Astrocyte (in vitro differentiated cells and primary cell): ENCODE data around the gene ZC3H12A. TPM values are rescaled to one million over a fixed set of nuclear protein-coding genes. Genes with fewer than 3 reads are reported as not detected.
"Not testable (repeated sequence)": the region's sequence is repeated elsewhere in the genome, so short reads cannot be mapped to it uniquely, and the experiment has no call there.

Experiments
- DNase-seq: peaks from one replicate; pipeline ENCODE4 v3.0.0-alpha.2; 2010; ENCODE audit warnings: low read depth
- FAIRE-seq: peaks from 2 replicates; lab custom pipeline; 2011; peaks lifted over from hg19 to GRCh38; lab: Jason Lieb, UNC
- H2AFZ ChIP-seq: 2 replicates; pipeline ENCODE4 v1.6.0; 2012; ENCODE audit warnings: low read depth, low read length, inconsistent platforms
- H3K27ac ChIP-seq: 2 replicates; pipeline ENCODE4 v1.5.1; 2011; ENCODE audit warnings: low read depth, low read length, inconsistent platforms
- H3K27me3 ChIP-seq: 2 replicates; pipeline ENCODE4 v1.6.0; 2011; ENCODE audit warnings: low read length, inconsistent platforms; ENCODE audit not compliant: insufficient read depth
- H3K36me3 ChIP-seq: 2 replicates; pipeline ENCODE4 v1.5.1; 2011; ENCODE audit warnings: low read length, inconsistent platforms; ENCODE audit not compliant: insufficient read depth
- H3K4me1 ChIP-seq: 2 replicates; pipeline ENCODE4 v1.5.1; 2011; ENCODE audit warnings: low read length, inconsistent platforms; ENCODE audit not compliant: insufficient read depth
- H3K4me2 ChIP-seq: 2 replicates; pipeline ENCODE4 v1.6.0; 2012; ENCODE audit warnings: low read length, inconsistent platforms
- H3K4me3 ChIP-seq: 2 replicates; pipeline ENCODE4 v1.5.1; 2011; ENCODE audit warnings: low read depth, mild to moderate bottlenecking, low read length, inconsistent platforms; ENCODE audit not compliant: insufficient read depth
- H3K79me2 ChIP-seq: 2 replicates; pipeline ENCODE4 v1.6.0; 2012; ENCODE audit warnings: mild to moderate bottlenecking, low read length, inconsistent platforms; ENCODE audit not compliant: insufficient read depth
- H3K9ac ChIP-seq: 2 replicates; pipeline ENCODE4 v1.6.0; 2012; ENCODE audit warnings: mild to moderate bottlenecking, low read length, inconsistent platforms
- H3K9me3 ChIP-seq: 2 replicates; pipeline ENCODE4 v1.5.1; 2012; ENCODE audit warnings: low read depth, mild to moderate bottlenecking, low read length, inconsistent platforms; ENCODE audit not compliant: insufficient read depth
- H4K20me1 ChIP-seq: 2 replicates; pipeline ENCODE4 v1.6.0; 2012; ENCODE audit warnings: low read length, inconsistent platforms; ENCODE audit not compliant: insufficient read depth
- H3K27ac Mint-ChIP-seq: one replicate; pipeline ENCODE4 v1.8.0; 2021; ENCODE audit warnings: mild to moderate bottlenecking, mixed read lengths; ENCODE audit not compliant: unreplicated experiment
- H3K27me3 Mint-ChIP-seq: one replicate; pipeline ENCODE4 v1.8.0; 2021; ENCODE audit warnings: low read depth, mixed read lengths; ENCODE audit not compliant: unreplicated experiment
- H3K36me3 Mint-ChIP-seq: one replicate; pipeline ENCODE4 v1.8.0; 2021; ENCODE audit warnings: low read depth, mixed read lengths; ENCODE audit not compliant: unreplicated experiment
- H3K4me1 Mint-ChIP-seq: one replicate; pipeline ENCODE4 v1.8.0; 2021; ENCODE audit warnings: low read depth, mixed read lengths; ENCODE audit not compliant: unreplicated experiment
- H3K4me3 Mint-ChIP-seq: one replicate; pipeline ENCODE4 v1.8.0; 2021; ENCODE audit warnings: mild to moderate bottlenecking, moderate library complexity, mixed read lengths; ENCODE audit not compliant: unreplicated experiment
- H3K9me3 Mint-ChIP-seq: one replicate; pipeline ENCODE4 v1.8.0; 2021; ENCODE audit warnings: mild to moderate bottlenecking, mixed read lengths; ENCODE audit not compliant: unreplicated experiment
- CTCF ChIP-seq: IDR thresholded peaks from 2 replicates; pipeline ENCODE4 v1.5.1; 2011; ENCODE audit warnings: low read depth, mild to moderate bottlenecking, inconsistent platforms, low read length, moderate library complexity; ENCODE audit not compliant: insufficient read depth
- EZH2 ChIP-seq: IDR thresholded peaks from 2 replicates; pipeline ENCODE4 v1.6.1; 2012; ENCODE audit warnings: mild to moderate bottlenecking, low read length, inconsistent platforms; ENCODE audit not compliant: insufficient read depth
- microRNA-seq: library from miRNA; unstranded; fragments of <30 nt; microRNA quantifications from one replicate; pipeline ENCODE4 v1.2.0, GENCODE V29; 2020
- total RNA-seq: library from RNA; stranded (reverse); gene quantifications from 2 replicates; pipeline ENCODE4 v1.2.1, GENCODE V29; 2021

The ZC3H12A gene
- total RNA-seq, 1 donor from 2014 or later, result 12.1 TPM

- H2AFZ ChIP-seq, H3K4me1 Mint-ChIP-seq, H3K9ac ChIP-seq, H3K4me3 Mint-ChIP-seq, DNase-seq, H3K4me3 ChIP-seq, H3K27ac Mint-ChIP-seq, H3K9me3 Mint-ChIP-seq, H3K9me3 ChIP-seq, H3K27ac ChIP-seq, H3K27me3 Mint-ChIP-seq, H3K4me2 ChIP-seq, H3K27me3 ChIP-seq, FAIRE-seq: not testable (repeated sequence)
- Histone ChIP-seq H3K79me2 (peaks cover 11% of the 10 kb centered on the region), H4K20me1 (peaks cover 15% of the 10 kb centered on the region), H3K36me3 (peaks cover 21% of the 10 kb centered on the region), H3K4me1 (peaks cover 12% of the 10 kb centered on the region)
- peaks cover 11% of the 10 kb centered on the region for H3K36me3 Mint-ChIP-seq
Measured at GRCh38 chr1:37532418-37533156, 58.2 kb downstream of the ZC3H12A start.

GRCh38 chr1:37533317-37534093 lies 59.1 kb downstream of the ZC3H12A start:
- FAIRE-seq (no peak), DNase-seq (no peak)
- Histone ChIP-seq H3K9me3 (no peaks in the 10 kb centered on the region), H3K36me3 (peaks cover 24% of the 10 kb centered on the region), H3K4me1 (peaks cover 15% of the 10 kb centered on the region), H3K27ac (peak overlapping the region; percentile 72), H3K27me3 (no peaks in the 10 kb centered on the region), H3K79me2 (peaks cover 11% of the 10 kb centered on the region), H4K20me1 (peaks cover 15% of the 10 kb centered on the region), H2AFZ (no peak overlapping the region), H3K4me3 (no peak overlapping the region), H3K4me2 (no peak overlapping the region), H3K9ac (peak overlapping the region; percentile 49)
- peaks cover 8% of the 10 kb centered on the region for H3K4me1 Mint-ChIP-seq
- H3K4me3 Mint-ChIP-seq, result no peak overlapping the region
- H3K27ac Mint-ChIP-seq, result peak overlapping the region; percentile 98
- H3K36me3 Mint-ChIP-seq, result peaks cover 15% of the 10 kb centered on the region
- no peaks in the 10 kb centered on the region for H3K27me3 Mint-ChIP-seq
- TF ChIP-seq EZH2 (no peak), CTCF (no peak)
- no peaks in the 10 kb centered on the region for H3K9me3 Mint-ChIP-seq

Small RNAs within 50 kb of the gene (microRNA-seq; reads per million reads assigned to microRNA genes)
- not detected for gene MIR5581
- 2.2 reads per million for gene MIR6732

Other genes with a start within 250 kb of the ZC3H12A start
- gene MEAF6, start 40.2 kb downstream of the ZC3H12A start, total RNA-seq, result 49.0 and 49.1 TPM in 2 replicates
- gene SNIP1, start 79.7 kb downstream of the ZC3H12A start, total RNA-seq, result 15.0 and 17.4 TPM in 2 replicates
- 7.2 and 9.6 TPM in 2 replicates for gene DNALI1, start 82.4 kb downstream of the ZC3H12A start, total RNA-seq
- gene GNL2, start 121.4 kb downstream of the ZC3H12A start, total RNA-seq, result 55.4 and 58.0 TPM in 2 replicates
- not detected in 2 replicates for gene RSPO1, start 160.3 kb downstream of the ZC3H12A start, total RNA-seq
- gene CDCA8, start 217.9 kb downstream of the ZC3H12A start, total RNA-seq, result 4.2 and 5.5 TPM in 2 replicates